Suprapubic skin (tissue), 4 donors: ENCODE data around the gene UQCR11.

Source experiments
- CTCF ChIP-seq, 2 donors: fragments of 200-600 bp in 1 of 2; fragments of 450-650 bp in 1 of 2; sonication (generic) in 1 of 2; IDR thresholded peaks; one replicate each; pipeline ENCODE4 v1.5.1; 2016 to 2019; ENCODE audit warnings: antibody characterized with exemption in 2 of 2, mild to moderate bottlenecking in 1 of 2, moderate library complexity in 1 of 2
- EP300 ChIP-seq: sonication (generic); formaldehyde crosslinking; IDR thresholded peaks from one replicate; pipeline ENCODE4 v1.6.1; 2017; ENCODE audit warnings: antibody characterized with exemption
- POLR2A ChIP-seq, 2 donors: fragments of 450-650 bp; IDR thresholded peaks; one replicate each; pipeline ENCODE4 v1.6.1; 2017; ENCODE audit warnings: antibody characterized with exemption in 2 of 2, mild to moderate bottlenecking in 2 of 2, moderate library complexity in 2 of 2
- POLR2AphosphoS5 ChIP-seq, 3 donors: sonication (generic); formaldehyde crosslinking; IDR thresholded peaks; one replicate each; pipeline ENCODE4 v1.6.1; 2017; ENCODE audit warnings: antibody characterized with exemption in 3 of 3

GRCh38 chr19:1649706-1650649 is 44.7 kb upstream of the UQCR11 start:
- no peak for TF ChIP-seq CTCF (IDR thresholded peaks at IDR 0.05)
- no peak for TF ChIP-seq POLR2A (IDR thresholded peaks at IDR 0.05)
- no peak for TF ChIP-seq EP300
- no peak for TF ChIP-seq POLR2AphosphoS5 (IDR thresholded peaks at IDR 0.05)
